Measurements from ENCODE around the gene RILPL2.
A peak's percentile ranks its signal among the peaks of the same experiment; 100 is the strongest.

Gene RILPL2

DNA sequence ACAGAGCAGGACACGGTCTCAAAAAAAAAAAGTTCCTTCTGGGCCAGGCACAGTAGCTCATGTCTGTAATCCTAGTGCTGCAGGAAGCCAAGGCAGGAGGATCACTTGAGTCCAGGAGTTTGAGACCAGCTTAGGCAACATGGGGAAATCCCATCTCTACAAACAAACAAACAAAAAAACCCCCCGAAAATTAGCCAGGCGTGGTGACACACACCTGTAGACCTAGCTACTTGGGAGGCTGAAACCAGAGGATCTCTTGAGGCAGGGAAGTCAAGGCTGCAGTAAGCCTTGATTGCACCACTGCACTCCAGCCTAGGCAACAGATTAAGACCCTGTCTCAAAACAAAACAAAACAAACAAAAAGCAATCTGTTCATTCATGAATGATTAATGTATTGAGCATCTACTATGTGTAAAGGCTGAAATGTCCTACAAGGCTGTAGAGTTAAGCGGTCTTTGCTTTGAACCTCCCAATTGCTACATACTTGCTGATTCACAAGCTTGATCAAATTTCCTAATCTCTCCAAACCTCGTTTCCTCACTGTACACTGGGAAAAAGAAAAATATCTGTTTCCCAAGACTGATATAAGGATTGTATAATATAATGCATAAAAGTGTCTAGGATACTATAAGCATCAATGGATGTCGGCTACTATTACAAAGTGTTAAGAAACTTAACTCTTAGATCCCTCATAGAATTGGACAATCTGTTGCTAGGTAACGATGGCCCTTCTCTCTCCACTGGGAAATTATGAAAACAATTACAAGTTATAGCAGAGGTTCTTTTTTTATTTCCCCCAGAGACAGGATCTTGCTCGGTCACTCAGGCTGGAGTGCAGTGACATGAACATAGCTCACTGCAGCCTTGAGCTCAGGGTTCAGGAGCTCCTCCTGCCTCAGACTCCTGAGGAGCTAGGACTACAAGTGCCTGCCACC is 7.9 kb upstream of the RILPL2 start:
- H3F3A ChIP-seq (ENCODE audit: insufficient read depth, low read length), result peaks cover 7% of the 10 kb centered on the region

DNA sequence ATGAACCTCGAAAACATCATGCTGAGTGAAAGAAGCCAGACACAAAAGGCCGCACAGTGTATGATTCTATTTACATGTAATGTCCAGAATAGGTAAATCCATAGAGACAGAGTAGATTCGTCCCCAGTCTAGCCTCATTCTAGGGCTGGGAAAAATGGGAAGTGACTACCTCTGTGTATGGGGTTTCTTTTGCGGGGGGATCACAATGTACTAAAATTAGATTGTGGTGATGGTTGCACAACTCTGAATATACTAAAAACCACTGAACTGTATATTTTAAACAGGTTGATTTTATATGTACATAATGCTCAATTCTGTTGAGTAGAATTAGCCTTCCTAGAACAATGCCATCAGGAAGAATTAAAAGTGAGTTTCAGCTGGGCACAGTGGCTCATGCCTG is 6.3 kb upstream of the RILPL2 start:
- H3K4me3 ChIP-seq (ENCODE audit: low read length), result no peak overlapping the region
- no peak overlapping the region for H3K9ac ChIP-seq (ENCODE audit: low read length)
- H3K9me2 ChIP-seq (replicated peaks; ENCODE audit: insufficient read depth, low read length), result no peaks in the 10 kb centered on the region
- H3K27ac ChIP-seq (ENCODE audit: low read length), result no peak overlapping the region
- no peaks in the 10 kb centered on the region for H3K4me1 ChIP-seq (ENCODE audit: low read length)
- H3K27me3 ChIP-seq (replicated peaks; ENCODE audit: insufficient read depth, low read length), result no peaks in the 10 kb centered on the region
- no peak overlapping the region for H3K4me2 ChIP-seq (ENCODE audit: low read depth, low read length)
- peaks cover 7% of the 10 kb centered on the region for H3F3A ChIP-seq (ENCODE audit: insufficient read depth, low read length)
- no peaks in the 10 kb centered on the region for H4K20me1 ChIP-seq (ENCODE audit: insufficient read depth, low read length)
- H3K9me3 ChIP-seq (replicated peaks; ENCODE audit: insufficient read depth, low read length), result no peaks in the 10 kb centered on the region
- H3K79me2 ChIP-seq (ENCODE audit: low read length), result no peaks in the 10 kb centered on the region
- DNase-seq, result no peak
- no peaks in the 10 kb centered on the region for H3K36me3 ChIP-seq (replicated peaks; ENCODE audit: insufficient read depth, low read length)
- TF ChIP-seq EZH2phosphoT487 (IDR thresholded peaks at IDR 0.05; ENCODE audit: low read length) (no peak), EZH2 (optimal IDR thresholded peaks at IDR 0.05; ENCODE audit: low read depth, low read length) (no peak)
- TF ChIP-seq, protein P1, sequence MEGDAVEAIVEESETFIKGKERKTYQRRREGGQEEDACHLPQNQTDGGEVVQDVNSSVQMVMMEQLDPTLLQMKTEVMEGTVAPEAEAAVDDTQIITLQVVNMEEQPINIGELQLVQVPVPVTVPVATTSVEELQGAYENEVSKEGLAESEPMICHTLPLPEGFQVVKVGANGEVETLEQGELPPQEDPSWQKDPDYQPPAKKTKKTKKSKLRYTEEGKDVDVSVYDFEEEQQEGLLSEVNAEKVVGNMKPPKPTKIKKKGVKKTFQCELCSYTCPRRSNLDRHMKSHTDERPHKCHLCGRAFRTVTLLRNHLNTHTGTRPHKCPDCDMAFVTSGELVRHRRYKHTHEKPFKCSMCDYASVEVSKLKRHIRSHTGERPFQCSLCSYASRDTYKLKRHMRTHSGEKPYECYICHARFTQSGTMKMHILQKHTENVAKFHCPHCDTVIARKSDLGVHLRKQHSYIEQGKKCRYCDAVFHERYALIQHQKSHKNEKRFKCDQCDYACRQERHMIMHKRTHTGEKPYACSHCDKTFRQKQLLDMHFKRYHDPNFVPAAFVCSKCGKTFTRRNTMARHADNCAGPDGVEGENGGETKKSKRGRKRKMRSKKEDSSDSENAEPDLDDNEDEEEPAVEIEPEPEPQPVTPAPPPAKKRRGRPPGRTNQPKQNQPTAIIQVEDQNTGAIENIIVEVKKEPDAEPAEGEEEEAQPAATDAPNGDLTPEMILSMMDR (IDR thresholded peaks at IDR 0.05; ENCODE audit: low read length), result no peak
- H2AFZ ChIP-seq (ENCODE audit: low read length), result no peak overlapping the region

More for the DNA sequence above, 7.9 kb upstream of the RILPL2 start:
- H4K20me1 ChIP-seq (ENCODE audit: insufficient read depth, low read length), result no peaks in the 10 kb centered on the region
- H3K9me2 ChIP-seq (replicated peaks; ENCODE audit: insufficient read depth, low read length), result no peaks in the 10 kb centered on the region
- TF ChIP-seq, protein P1 (IDR thresholded peaks at IDR 0.05; ENCODE audit: low read length), result no peak
- TF ChIP-seq EZH2phosphoT487 (IDR thresholded peaks at IDR 0.05; ENCODE audit: low read length) (no peak), EZH2 (optimal IDR thresholded peaks at IDR 0.05; ENCODE audit: low read depth, low read length) (no peak)
- no peaks in the 10 kb centered on the region for H3K79me2 ChIP-seq (ENCODE audit: low read length)
- no peaks in the 10 kb centered on the region for H3K9me3 ChIP-seq (replicated peaks; ENCODE audit: insufficient read depth, low read length)
- H3K9ac ChIP-seq (ENCODE audit: low read length), result no peak overlapping the region
- no peak overlapping the region for H2AFZ ChIP-seq (ENCODE audit: low read length)
- DNase-seq, result no peak
- no peaks in the 10 kb centered on the region for H3K4me1 ChIP-seq (ENCODE audit: low read length)
- no peak overlapping the region for H3K27ac ChIP-seq (ENCODE audit: low read length)
- no peaks in the 10 kb centered on the region for H3K27me3 ChIP-seq (replicated peaks; ENCODE audit: insufficient read depth, low read length)
- H3K4me2 ChIP-seq (ENCODE audit: low read depth, low read length), result no peak overlapping the region
- no peak overlapping the region for H3K4me3 ChIP-seq (ENCODE audit: low read length)
- H3K36me3 ChIP-seq (replicated peaks; ENCODE audit: insufficient read depth, low read length), result no peaks in the 10 kb centered on the region

DNA sequence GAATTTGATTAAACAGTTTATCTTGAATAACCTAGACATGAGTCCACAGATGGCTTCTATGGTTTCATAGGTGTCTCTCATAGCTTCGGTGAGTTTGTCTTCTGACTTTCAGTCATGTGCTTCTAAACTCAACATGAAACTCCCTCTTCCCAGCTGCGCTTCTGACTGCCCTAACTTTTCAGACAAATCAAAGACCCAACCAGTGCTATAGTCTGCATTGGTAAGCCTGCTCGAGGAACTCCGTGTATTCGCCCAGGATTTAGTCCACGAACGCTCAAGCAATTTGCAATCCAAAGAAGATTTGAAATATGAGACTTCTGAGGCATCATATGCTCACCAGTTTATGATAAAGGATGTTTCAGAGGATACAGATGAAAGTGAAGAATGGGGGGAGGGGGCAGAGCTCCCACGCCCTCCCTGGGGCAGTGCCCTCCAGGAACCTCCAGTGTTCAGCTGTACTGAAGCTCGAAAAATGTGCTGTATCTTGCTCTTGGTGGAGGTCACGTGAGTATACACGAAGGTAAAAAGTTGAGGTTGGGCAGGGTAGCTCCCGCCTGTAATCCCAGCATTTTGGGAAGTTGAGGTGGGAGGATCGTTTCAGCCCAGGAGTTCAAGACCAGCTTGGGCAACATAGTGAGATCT is 5.2 kb upstream of the RILPL2 start:
- Histone ChIP-seq H2AFZ (ENCODE audit: low read length) (peak overlapping the region; percentile 46; the same call in 1 of the 2 replicates), H4K20me1 (ENCODE audit: insufficient read depth, low read length) (no peaks in the 10 kb centered on the region)

More for the DNA sequence above, 5.2 kb upstream of the RILPL2 start:
- Histone ChIP-seq H3K9ac (ENCODE audit: low read length) (no peak overlapping the region), H3K9me3 (replicated peaks; ENCODE audit: insufficient read depth, low read length) (no peaks in the 10 kb centered on the region), H3K4me1 (ENCODE audit: low read length) (no peaks in the 10 kb centered on the region), H3K4me3 (ENCODE audit: low read length) (peak overlapping the region; percentile 30; the same call in 1 of the 2 replicates), H3K79me2 (ENCODE audit: low read length) (no peaks in the 10 kb centered on the region), H3K27ac (ENCODE audit: low read length) (peak overlapping the region; percentile 61; the same call in 1 of the 2 replicates), H3K27me3 (replicated peaks; ENCODE audit: insufficient read depth, low read length) (no peaks in the 10 kb centered on the region), H3K4me2 (ENCODE audit: low read depth, low read length) (peak overlapping the region; percentile 78), H3F3A (ENCODE audit: insufficient read depth, low read length) (peaks cover 7% of the 10 kb centered on the region), H3K9me2 (replicated peaks; ENCODE audit: insufficient read depth, low read length) (no peaks in the 10 kb centered on the region), H3K36me3 (replicated peaks; ENCODE audit: insufficient read depth, low read length) (no peaks in the 10 kb centered on the region)
- peak; percentile 63 for DNase-seq
- no peak for TF ChIP-seq EZH2 (optimal IDR thresholded peaks at IDR 0.05; ENCODE audit: low read depth, low read length)
- TF ChIP-seq EZH2phosphoT487 (IDR thresholded peaks at IDR 0.05; ENCODE audit: low read length), result no peak
- TF ChIP-seq, protein P1 (IDR thresholded peaks at IDR 0.05; ENCODE audit: low read length), result no peak
